HG03139 (cell line): ENCODE data around the gene AIP.

ENCODE experiments used
- ATAC-seq: cut with Tn5 transposase; IDR thresholded peaks from one replicate; pipeline ENCODE4 v1.9.1; 2021; ENCODE audit not compliant: unreplicated experiment

Gene AIP

DNA sequence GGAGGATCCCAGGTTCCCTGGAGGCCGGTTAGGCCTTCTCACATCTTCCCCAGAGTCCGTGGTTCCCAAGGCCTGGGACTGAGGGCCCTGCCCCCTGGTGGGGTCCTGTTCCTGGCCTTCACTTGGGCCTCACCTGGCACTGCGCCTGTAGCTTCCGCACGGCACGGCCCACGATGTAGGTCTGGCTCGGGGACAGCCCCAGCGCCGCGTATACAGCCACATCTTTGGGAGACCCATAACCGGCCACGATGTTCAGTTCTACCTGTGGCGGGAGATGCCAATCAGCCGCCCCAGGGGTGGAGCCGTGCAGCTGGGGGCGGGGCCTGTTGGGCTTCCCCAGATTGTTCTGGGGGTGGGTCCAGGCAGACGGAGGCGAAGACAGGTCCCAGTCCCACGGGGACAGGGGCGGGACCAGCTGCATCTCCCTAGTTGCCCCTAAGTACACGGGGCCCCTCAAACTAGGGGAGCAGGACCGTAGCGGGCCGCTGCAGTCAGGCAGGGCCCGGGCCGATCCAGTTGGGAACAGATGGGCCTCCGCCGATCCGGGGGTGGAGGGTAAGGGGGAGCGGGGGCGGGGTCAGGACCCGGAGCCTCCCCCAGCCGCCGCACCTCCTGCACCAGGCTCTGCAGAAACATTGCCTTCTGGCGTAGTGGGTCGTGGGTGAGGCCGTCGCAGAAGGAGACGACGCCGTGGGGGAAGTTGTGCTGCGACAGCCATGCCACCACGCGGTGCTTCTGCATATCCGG, 10.1 kb downstream of the AIP start:
- no peak for ATAC-seq

DNA sequence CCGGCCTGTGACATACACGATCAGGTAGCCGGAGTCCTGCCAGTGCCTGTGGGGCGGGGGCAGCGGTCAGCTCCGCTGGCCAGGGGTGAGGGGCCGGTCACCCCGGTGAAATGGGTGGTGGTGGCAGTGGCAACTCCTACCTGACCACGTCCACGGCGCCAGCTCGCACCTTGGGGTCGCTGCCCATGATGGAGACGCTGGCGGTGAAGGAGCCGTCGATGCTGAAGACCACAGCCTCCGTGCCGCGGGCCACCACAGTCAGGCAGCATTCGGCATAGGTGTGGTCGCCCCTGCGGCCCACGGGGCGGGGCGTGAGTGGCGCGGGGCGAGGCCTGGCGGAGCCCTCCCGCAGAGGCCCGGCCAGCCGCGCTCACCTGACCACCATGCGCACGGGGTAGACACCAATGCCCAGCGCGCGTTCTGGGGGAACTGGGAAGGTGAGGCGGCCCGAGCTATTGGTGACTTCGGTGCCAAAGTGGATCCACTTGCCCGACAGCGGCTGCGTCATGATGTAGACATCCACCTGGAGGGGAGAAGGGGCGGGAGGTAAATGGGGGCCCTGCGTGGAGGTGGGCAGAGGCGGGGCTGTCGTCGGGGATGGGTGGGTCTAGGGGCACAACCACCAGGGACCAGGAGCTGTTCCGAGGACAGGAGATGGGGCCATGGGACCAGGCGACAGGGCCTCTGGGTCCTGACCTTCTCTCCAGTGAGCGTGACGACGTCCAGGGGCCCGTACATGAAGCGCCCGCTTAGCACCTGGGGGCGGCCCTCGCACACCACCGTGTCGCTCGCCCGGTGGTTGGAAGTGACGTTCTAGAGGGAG, 10.9 kb downstream of the AIP start:
- ATAC-seq: no peak

DNA sequence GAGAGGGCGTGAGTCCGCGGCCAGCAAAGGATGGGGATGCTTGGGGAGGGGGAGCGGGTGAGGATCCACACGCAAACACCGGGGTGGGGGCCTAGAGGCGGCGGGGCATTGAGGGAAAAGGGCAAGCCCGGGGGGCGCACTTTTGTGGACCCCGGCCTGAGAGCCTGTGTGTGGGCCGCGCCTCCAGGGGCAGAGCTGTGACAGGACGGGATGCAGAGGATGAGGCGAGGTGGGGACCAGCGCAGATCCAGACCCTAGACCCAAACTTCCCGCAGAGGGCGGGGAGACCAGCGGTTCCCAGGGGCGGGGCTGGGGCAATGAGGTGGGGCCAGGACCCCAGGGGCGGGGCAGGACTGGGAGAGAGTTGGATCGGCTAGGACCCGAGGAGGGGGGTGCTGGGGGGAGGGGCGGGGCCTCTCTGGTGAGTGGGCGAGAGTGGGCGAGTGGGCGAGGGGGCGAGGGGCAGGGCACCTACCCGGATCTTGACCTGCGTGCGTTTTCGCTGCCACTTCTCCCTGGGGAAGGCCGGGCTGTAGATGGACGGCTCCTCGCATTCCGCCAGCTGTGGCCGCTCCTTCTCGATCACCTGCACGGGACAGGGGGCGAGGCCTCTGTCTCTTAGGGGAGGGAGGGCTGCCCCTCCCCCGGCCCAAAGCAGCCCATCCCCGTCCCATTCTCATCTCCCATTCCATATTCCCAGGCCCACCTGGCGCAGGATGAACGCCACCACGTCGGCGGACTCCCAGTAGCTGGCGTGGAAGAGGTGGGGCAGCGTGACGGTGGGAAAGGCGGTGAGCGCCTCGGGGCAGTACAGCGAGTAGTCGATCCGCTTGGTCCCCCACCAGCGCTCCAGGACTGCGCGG, 11.8 kb downstream of the AIP start:
- no peak for ATAC-seq

- no peak for ATAC-seq
These were observed 12.6 kb downstream of the AIP start for GRCh38 chr11:67495234-67496005.

DNA sequence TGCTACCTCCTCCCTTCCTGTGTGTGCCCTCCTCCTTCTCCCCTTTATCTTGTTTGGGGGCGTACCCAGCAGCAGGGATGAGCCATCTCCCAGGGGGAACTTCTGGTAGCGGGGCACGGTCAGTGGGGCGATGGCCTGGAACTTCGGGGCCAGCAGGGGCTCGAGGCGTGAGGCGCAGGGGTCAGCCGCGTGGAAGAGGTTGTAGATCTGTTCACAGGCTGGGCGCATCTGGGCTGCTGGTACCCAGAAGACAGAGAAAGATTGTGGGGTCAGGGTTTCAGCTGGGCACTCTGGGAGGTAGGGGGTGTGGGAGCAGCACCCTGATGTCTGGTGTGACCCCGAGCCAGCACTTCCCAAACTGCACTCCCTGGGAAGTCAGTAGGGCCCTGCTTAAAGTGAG, 13.3 kb downstream of the AIP start:
- no peak for ATAC-seq

GRCh38 chr11:67497656-67498291, 14.9 kb downstream of the AIP start:
- ATAC-seq: no peak

DNA sequence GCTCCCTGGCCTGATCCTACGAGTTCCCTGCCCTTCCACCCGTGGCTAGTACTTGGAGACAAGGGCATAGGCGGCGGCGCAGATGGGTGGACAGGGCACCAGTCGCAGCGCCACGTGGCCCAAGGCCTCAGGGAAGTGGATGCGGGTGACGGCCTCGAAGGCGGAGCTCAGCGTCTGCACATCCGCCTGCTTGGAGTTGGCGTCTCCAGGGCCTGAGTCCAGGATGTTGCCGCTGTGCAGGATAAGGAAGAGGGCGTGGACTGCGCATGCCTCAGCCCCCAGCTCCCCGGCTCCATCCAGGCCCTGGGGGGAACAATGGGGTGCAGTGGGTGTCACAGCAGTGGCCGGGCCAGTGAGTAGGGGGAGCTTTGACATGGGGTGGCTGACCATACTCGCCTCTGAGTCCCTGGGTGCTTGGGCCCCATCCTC, 15.7 kb downstream of the AIP start:
- ATAC-seq: no peak

DNA sequence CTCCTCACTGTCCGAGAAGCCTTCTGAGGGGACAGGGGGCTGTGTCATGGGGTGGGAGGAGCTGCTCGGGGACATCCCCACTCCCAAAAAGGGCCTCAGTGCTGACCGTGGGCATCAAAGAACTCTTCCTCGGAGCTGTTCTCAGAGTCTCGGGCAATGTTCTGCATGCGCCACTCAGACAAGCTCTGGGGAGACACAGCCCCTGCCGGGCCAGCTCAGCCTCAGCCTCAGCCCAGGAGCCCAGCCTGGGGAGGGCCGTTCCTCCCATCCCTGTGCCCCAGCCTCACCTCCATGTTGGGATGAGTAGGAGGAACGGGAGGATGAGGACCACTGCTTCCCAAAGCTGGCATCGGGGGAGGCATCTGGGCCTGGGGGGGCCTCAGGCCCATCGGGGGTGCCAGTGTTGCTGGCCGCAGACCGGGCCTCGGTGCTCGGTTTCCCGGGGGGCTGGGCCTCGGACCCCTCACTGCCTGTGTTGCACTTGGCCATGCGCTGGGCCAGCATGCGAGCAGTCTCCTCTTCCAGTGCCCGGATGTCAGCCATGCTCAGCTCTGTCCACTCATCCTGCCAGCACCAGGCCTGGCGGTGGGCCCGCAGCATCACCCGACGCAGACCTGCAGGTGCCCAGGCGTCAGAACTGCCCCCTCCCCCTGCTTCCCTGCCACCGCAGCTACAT, 17.1 kb downstream of the AIP start:
- ATAC-seq: no peak

GRCh38 chr11:67500484-67500821, 17.6 kb downstream of the AIP start:
- no peak for ATAC-seq

DNA sequence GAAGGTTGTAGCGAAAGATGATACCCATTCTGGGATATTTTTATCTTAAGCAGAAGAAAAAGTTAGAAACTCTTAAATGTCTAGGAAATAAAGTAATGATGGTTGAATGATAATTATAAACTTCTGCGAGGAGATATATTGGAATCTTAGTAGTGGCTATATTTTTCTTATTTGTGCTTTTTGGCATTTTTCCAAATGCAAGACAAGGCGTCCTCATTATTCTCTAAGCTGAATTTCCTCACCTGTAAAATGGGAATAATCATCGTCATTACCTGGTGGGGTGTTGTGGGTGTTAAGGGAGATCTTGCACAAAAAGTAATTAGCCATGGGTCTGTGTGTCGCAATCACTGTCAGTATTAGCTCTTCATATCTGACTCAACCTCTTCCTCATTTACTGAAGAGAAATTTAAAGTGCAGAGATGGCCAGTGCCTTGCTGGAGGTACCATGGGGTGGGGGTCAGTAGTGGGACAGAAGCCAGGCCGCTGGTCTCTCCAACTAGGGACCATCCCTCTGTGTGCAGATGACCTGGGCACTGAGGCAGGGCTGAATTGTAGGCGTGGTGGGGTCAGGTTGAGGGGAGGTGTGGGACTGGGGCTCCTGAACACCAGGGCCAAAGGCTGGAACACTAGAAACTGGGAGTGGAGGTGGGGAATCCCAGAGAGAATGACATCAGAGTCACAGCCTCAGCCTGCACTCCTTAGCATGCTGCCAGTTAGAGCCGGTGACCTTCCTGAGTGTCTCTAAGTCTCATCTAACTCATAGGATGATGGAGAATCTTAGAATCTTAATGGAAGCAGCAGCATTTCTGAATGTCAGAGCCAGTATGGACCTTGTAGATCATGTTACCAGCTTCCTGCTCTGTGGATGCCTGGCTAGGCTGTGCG, 18.2 kb downstream of the AIP start:
- no peak for ATAC-seq

DNA sequence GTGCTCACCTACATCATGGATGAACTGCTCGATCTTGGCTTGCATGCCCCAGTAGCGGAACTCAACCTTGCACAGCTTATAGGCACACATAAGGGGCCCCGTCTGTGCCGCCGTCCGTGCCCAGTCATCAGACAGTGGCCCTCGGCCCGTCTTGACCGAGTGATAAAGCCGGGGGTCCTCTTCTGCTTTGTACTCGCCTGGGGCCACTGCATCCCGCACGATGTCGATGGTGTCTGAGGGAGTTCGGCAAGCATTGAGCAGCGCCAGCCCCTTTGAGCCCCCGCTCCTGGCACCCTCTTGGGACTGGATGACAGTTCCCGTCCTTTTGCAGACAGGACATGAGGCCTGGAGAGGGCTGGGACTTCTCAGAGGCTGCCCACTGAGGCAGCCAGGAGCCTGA, 19.0 kb downstream of the AIP start:
- no peak for ATAC-seq

DNA sequence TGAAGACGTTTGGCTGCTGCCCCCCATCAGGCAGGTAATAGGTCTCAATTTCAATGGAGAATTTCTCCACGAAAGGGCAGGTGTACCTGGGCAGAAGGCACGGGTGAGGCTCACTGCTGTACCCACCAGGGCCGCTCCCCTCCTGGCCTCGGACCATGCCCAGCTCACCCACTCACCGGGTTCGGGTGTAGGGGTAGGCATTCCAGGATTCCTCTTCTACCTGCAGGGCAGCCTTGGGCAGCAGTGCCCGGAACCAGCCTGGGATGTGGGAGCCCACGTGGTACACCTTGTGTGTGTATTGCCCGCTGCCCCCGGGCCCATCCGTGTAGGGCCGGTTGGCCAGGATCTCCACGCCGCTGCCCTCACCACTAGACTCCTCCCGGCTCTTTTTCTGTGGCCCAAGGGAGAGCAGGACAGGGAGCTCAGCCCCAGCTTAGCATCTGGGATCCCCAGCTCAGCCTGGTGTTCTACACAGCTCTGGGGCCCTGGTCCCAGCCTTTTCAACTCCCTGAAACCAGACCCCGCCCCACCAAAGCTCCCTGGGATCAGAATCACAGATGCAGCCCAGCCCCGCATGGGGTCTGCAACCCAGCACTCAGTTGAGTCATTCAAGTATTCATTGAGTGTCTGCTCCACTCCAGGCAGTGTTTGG, 19.6 kb downstream of the AIP start:
- ATAC-seq: no peak

GRCh38 chr11:67503119-67504004, 20.5 kb downstream of the AIP start:
- no peak for ATAC-seq

DNA sequence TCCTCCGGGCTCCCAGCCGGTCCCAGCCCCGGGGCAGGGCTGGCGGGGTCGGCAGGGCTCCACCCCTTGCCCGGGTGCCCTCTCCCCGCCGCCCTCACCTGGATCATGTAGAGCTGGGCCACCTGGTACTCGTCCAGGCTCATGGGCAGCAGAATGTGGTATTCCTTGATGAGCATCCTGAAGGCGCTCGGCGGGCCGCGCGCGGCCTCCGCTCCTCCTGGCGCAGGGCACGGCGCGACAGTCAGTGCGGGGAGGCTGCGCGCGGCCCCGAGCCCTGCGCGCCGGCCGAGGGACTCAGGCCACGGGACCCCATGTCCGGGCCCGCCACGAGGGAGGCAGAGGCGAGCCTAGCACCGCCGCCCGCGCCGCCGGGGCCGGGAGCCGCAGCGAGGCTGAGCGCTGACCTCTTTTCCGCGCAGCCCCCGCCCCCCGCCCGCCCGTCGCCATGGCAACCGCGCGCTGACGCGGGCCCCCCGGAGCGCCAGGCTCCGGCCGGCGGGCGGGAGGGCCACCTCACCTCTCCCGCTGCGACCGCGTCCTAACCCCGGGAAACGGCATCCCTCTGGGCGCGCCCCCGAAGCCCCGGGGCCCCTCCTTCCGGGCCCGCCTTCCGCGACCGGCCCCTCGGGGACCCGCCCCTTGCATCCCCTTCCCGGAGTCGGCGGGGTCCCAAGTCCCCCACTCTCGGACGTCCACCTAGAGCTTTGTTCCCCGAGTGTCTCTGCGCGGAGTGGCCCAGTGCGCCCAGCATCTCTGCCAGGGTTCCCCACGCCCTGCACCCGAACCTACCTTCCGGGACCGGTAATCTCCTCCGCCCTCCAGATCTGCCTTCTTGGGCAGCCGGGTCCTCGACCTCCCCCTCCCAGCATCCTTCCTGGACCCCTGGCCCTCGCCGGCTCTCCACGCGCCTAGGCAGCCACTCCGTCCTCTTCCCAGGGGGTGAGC, 21.5 kb downstream of the AIP start:
- ATAC-seq: no peak

- ATAC-seq: no peak
These were observed 22.2 kb downstream of the AIP start, which contains the start of gene PITPNM1 for GRCh38 chr11:67504950-67505581. Gene PITPNM1 (minus strand): TSS chr11:67505363. CDS start chr11:67504180, 1,183 bp downstream.
